A549 treated with GW870086 at 1 μM for 4 hours (cell line): ENCODE measurements around the gene NPTX1. TPM values are rescaled to one million over a fixed set of nuclear protein-coding genes. Genes with fewer than 3 reads are reported as not detected.

Experiments
- total RNA-seq: library from RNA; stranded (reverse); fragments of 200-300 nt; extraction: Qiagen RNA extraction; gene quantifications from 5 replicates; pipeline ENCODE4 v1.2.3, GENCODE V29; 2022; ENCODE audit warnings: low read depth

The NPTX1 gene
- 81.9 to 151 TPM (median 124 TPM) in 5 replicates for total RNA-seq

GRCh38 chr17:80475910-80476876 is at the start of gene NPTX1:
Gene NPTX1, minus strand, starts transcription at chr17:80476607. Its CDS starts 161 bp downstream, at chr17:80476446.

Other genes starting within 250 kb of the NPTX1 start
- 54.9 to 62.3 TPM (median 58.8 TPM) in 5 replicates for gene RNF213, start 215.8 kb downstream of the NPTX1 start, total RNA-seq
- gene ENDOV, start 61.4 kb downstream of the NPTX1 start, total RNA-seq, result 42.3 to 51.6 TPM (median 48.2 TPM) in 5 replicates
- gene RPTOR, start 68.2 kb upstream of the NPTX1 start, total RNA-seq, result 26.7 to 32.2 TPM (median 30.7 TPM) in 5 replicates